WTC11 (cell line): ENCODE measurements around the gene FICD. TPM values are rescaled to one million over a fixed set of nuclear protein-coding genes. Genes with fewer than 3 reads are reported as not detected.

ENCODE experiments used
- ATAC-seq: fragments of 200-7000 bp; cut with Tn5 transposase; 2 replicates; pipeline ENCODE4 v1.10.0; 2021; ENCODE audit warnings: mild to moderate bottlenecking, moderate library complexity
- CTCF ChIA-PET: fragments of 300-600 bp; sonication (Branson Sonifier 250); formaldehyde crosslinking; loops from one replicate; lab custom pipeline; 2021; ENCODE audit warnings: antibody characterized with exemption; lab: Charles Lee
- POLR2A ChIA-PET: fragments of 350-600 bp; sonication (Branson Sonifier 250); formaldehyde crosslinking; loops from one replicate; lab custom pipeline; 2021; ENCODE audit warnings: antibody characterized with exemption; lab: Charles Lee
- DNase-seq: peaks from one replicate; pipeline ENCODE4 v3.0.0; 2021; ENCODE audit warnings: low spot score
- H3K27ac Mint-ChIP-seq: 2 replicates; pipeline ENCODE4 v1.8.0; 2021; ENCODE audit warnings: mixed read lengths
- H3K27me3 Mint-ChIP-seq: 2 replicates; pipeline ENCODE4 v1.8.0; 2021; ENCODE audit warnings: low read depth, mild to moderate bottlenecking, moderate library complexity, mixed read lengths
- H3K36me3 Mint-ChIP-seq: 2 replicates; pipeline ENCODE4 v1.8.0; 2021; ENCODE audit warnings: mixed read lengths
- H3K4me1 Mint-ChIP-seq: 2 replicates; pipeline ENCODE4 v1.8.0; 2022; ENCODE audit warnings: mixed read lengths
- H3K4me3 Mint-ChIP-seq: 2 replicates; pipeline ENCODE4 v1.8.0; 2021; ENCODE audit warnings: mild to moderate bottlenecking, moderate library complexity, mixed read lengths
- H3K9me3 Mint-ChIP-seq: 2 replicates; pipeline ENCODE4 v1.8.0; 2021; ENCODE audit warnings: mixed read lengths
- FOXP1 ChIP-seq: sonication (generic); formaldehyde crosslinking; IDR thresholded peaks from 2 replicates; pipeline ENCODE4 v1.8.0; 2022; ENCODE audit warnings: missing genetic modification reagents, mild to moderate bottlenecking, moderate library complexity, borderline replicate concordance
- IRF2 ChIP-seq: sonication (generic); formaldehyde crosslinking; IDR thresholded peaks from 2 replicates; pipeline ENCODE4 v1.8.0; 2022; ENCODE audit warnings: low read depth, missing genetic modification reagents, borderline replicate concordance
- JUN ChIP-seq: sonication (generic); formaldehyde crosslinking; IDR thresholded peaks from 2 replicates; pipeline ENCODE4 v1.8.0; 2023; ENCODE audit warnings: mild to moderate bottlenecking, missing genetic modification reagents
- KAT7 ChIP-seq: sonication (generic); formaldehyde crosslinking; IDR thresholded peaks from 2 replicates; pipeline ENCODE4 v1.8.1; 2023; ENCODE audit warnings: missing genetic modification reagents, mild to moderate bottlenecking, borderline replicate concordance
- NR2C2 ChIP-seq: sonication (generic); formaldehyde crosslinking; IDR thresholded peaks from 2 replicates; pipeline ENCODE4 v1.8.0; 2022; ENCODE audit warnings: mild to moderate bottlenecking, missing genetic modification reagents
- OVOL2 ChIP-seq: fragments of 250-450 bp; sonication (Bioruptor Pico); IDR thresholded peaks from 2 replicates; pipeline ENCODE4 v1.9.0; 2021; ENCODE audit warnings: mild to moderate bottlenecking, borderline replicate concordance
- PRRX2 ChIP-seq: fragments of 250-450 bp; sonication (Bioruptor Pico); IDR thresholded peaks from 2 replicates; pipeline ENCODE4 v1.8.0; 2021; ENCODE audit warnings: mild to moderate bottlenecking
- RORB ChIP-seq: fragments of 250-450 bp; sonication (Bioruptor Pico); IDR thresholded peaks from 2 replicates; pipeline ENCODE4 v1.9.0; 2021; ENCODE audit warnings: mild to moderate bottlenecking
- ZNF263 ChIP-seq: sonication (generic); formaldehyde crosslinking; IDR thresholded peaks from 2 replicates; pipeline ENCODE4 v1.8.1; 2022; ENCODE audit warnings: low read depth, mild to moderate bottlenecking, moderate library complexity, missing genetic modification reagents
- total RNA-seq: library from RNA; stranded (reverse); gene quantifications from 3 replicates; pipeline ENCODE4 v1.2.3, GENCODE V29; 2021
- TF ChIP-seq, protein P1 (sequence below): fragments of 200-600 bp; IDR thresholded peaks from 2 replicates; pipeline ENCODE4 v1.8.0; 2022; ENCODE audit warnings: antibody characterized with exemption
- TF ChIP-seq, protein P2 (sequence below): sonication (generic); formaldehyde crosslinking; IDR thresholded peaks from 2 replicates; pipeline ENCODE4 v1.8.0; 2023; ENCODE audit warnings: missing genetic modification reagents
- TF ChIP-seq, protein P3 (sequence below): sonication (generic); formaldehyde crosslinking; IDR thresholded peaks from 2 replicates; pipeline ENCODE4 v1.8.0; 2023; ENCODE audit warnings: mild to moderate bottlenecking, missing genetic modification reagents
- TF ChIP-seq, protein P4 (sequence below): sonication (generic); formaldehyde crosslinking; IDR thresholded peaks from 2 replicates; pipeline ENCODE4 v1.8.0; 2022; ENCODE audit warnings: missing genetic modification reagents
- TF ChIP-seq, protein P5 (sequence below): sonication (generic); formaldehyde crosslinking; IDR thresholded peaks from 2 replicates; pipeline ENCODE4 v1.8.1; 2022; ENCODE audit warnings: low read depth, mild to moderate bottlenecking, moderate library complexity, missing genetic modification reagents, borderline replicate concordance
- TF ChIP-seq, protein P6 (sequence below): sonication (generic); formaldehyde crosslinking; IDR thresholded peaks from 2 replicates; pipeline ENCODE4 v1.8.1; 2022; ENCODE audit warnings: mild to moderate bottlenecking, missing genetic modification reagents, moderate library complexity, borderline replicate concordance
- TF ChIP-seq, protein P7 (sequence below): fragments of 250-450 bp; sonication (Bioruptor Pico); IDR thresholded peaks from 2 replicates; pipeline ENCODE4 v2.1.2; 2022; ENCODE audit warnings: mild to moderate bottlenecking, moderate library complexity

FICD gene
- total RNA-seq, 1 experiment from 2014 or later: 6.3 TPM

DNA sequence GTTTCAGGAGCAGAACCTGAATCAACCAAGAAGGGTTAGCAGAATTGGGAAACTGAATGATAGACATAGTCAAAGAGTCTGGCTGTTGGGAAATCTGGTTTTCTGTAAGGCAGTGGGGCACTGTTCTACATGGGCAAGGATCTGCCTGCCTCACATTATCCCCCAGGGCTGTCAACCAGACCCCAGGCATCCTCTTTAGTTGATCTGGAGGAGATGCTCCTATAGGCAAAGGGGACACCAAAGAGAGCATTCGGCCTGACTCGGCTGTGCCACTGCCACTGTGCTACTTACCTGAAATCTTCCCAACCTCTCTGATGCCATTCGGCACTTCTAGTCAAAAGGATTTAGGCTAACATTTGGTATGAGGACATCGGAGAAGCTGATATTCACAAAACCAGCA, 51.4 kb downstream of the FICD start (continued):
- TF ChIP-seq, protein P1, sequence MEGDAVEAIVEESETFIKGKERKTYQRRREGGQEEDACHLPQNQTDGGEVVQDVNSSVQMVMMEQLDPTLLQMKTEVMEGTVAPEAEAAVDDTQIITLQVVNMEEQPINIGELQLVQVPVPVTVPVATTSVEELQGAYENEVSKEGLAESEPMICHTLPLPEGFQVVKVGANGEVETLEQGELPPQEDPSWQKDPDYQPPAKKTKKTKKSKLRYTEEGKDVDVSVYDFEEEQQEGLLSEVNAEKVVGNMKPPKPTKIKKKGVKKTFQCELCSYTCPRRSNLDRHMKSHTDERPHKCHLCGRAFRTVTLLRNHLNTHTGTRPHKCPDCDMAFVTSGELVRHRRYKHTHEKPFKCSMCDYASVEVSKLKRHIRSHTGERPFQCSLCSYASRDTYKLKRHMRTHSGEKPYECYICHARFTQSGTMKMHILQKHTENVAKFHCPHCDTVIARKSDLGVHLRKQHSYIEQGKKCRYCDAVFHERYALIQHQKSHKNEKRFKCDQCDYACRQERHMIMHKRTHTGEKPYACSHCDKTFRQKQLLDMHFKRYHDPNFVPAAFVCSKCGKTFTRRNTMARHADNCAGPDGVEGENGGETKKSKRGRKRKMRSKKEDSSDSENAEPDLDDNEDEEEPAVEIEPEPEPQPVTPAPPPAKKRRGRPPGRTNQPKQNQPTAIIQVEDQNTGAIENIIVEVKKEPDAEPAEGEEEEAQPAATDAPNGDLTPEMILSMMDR: no peak
- no peak for TF ChIP-seq KAT7 (CRISPR knock-in tag)
- TF ChIP-seq NR2C2 (CRISPR knock-in tag): no peak
- TF ChIP-seq, protein P2, sequence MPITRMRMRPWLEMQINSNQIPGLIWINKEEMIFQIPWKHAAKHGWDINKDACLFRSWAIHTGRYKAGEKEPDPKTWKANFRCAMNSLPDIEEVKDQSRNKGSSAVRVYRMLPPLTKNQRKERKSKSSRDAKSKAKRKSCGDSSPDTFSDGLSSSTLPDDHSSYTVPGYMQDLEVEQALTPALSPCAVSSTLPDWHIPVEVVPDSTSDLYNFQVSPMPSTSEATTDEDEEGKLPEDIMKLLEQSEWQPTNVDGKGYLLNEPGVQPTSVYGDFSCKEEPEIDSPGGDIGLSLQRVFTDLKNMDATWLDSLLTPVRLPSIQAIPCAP (CRISPR knock-in tag): no peak
- TF ChIP-seq, protein P3, sequence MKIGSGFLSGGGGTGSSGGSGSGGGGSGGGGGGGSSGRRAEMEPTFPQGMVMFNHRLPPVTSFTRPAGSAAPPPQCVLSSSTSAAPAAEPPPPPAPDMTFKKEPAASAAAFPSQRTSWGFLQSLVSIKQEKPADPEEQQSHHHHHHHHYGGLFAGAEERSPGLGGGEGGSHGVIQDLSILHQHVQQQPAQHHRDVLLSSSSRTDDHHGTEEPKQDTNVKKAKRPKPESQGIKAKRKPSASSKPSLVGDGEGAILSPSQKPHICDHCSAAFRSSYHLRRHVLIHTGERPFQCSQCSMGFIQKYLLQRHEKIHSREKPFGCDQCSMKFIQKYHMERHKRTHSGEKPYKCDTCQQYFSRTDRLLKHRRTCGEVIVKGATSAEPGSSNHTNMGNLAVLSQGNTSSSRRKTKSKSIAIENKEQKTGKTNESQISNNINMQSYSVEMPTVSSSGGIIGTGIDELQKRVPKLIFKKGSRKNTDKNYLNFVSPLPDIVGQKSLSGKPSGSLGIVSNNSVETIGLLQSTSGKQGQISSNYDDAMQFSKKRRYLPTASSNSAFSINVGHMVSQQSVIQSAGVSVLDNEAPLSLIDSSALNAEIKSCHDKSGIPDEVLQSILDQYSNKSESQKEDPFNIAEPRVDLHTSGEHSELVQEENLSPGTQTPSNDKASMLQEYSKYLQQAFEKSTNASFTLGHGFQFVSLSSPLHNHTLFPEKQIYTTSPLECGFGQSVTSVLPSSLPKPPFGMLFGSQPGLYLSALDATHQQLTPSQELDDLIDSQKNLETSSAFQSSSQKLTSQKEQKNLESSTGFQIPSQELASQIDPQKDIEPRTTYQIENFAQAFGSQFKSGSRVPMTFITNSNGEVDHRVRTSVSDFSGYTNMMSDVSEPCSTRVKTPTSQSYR (CRISPR knock-in tag): no peak

DNA sequence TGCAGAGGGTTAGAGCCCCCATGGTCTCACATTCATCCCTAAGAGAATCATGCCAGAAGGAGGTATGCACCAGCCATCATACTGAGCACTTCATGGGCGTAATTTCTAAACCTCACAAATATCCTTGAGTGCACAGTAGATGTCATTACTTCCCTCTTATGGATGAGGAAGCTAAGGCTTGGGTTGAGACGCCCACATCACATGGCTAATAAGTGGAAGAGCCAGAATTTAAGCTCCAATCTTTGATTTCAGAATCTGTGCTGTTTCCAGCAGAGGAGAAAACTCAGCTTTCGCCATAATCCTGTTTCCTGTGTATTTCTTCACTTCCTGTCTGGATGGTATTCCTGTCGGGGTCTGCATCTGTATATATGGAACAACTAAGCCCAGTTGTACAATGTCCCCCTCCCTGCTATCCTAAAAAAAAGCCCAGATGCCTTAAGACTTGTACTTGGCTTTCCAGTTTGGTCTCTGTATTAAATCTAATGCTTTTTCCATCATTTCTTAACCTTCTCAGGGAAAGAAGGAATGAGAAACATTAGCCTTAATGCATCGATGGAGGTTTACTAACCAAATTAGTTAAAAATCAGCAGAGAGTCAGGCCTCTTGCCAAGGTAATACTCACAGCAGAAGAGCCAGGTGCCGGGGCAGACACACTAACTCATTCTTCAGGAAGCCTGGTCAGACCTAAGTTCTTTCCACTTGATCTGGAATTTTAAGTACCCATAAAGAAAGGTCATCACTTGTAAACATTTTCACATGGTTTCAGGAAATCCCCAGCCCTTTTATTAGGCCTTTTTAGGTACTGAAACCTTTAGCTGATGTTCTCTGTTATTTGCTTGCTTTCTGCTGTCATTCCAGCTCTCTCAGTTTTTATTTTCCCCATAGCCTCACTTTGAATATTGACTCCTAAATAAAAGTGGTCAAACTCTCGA, 52.6 kb downstream of the FICD start:
- ATAC-seq: no peak
- TF ChIP-seq, protein P4, sequence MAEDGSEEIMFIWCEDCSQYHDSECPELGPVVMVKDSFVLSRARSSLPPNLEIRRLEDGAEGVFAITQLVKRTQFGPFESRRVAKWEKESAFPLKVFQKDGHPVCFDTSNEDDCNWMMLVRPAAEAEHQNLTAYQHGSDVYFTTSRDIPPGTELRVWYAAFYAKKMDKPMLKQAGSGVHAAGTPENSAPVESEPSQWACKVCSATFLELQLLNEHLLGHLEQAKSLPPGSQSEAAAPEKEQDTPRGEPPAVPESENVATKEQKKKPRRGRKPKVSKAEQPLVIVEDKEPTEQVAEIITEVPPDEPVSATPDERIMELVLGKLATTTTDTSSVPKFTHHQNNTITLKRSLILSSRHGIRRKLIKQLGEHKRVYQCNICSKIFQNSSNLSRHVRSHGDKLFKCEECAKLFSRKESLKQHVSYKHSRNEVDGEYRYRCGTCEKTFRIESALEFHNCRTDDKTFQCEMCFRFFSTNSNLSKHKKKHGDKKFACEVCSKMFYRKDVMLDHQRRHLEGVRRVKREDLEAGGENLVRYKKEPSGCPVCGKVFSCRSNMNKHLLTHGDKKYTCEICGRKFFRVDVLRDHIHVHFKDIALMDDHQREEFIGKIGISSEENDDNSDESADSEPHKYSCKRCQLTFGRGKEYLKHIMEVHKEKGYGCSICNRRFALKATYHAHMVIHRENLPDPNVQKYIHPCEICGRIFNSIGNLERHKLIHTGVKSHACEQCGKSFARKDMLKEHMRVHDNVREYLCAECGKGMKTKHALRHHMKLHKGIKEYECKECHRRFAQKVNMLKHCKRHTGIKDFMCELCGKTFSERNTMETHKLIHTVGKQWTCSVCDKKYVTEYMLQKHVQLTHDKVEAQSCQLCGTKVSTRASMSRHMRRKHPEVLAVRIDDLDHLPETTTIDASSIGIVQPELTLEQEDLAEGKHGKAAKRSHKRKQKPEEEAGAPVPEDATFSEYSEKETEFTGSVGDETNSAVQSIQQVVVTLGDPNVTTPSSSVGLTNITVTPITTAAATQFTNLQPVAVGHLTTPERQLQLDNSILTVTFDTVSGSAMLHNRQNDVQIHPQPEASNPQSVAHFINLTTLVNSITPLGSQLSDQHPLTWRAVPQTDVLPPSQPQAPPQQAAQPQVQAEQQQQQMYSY (CRISPR knock-in tag): no peak
- TF ChIP-seq, protein P5, sequence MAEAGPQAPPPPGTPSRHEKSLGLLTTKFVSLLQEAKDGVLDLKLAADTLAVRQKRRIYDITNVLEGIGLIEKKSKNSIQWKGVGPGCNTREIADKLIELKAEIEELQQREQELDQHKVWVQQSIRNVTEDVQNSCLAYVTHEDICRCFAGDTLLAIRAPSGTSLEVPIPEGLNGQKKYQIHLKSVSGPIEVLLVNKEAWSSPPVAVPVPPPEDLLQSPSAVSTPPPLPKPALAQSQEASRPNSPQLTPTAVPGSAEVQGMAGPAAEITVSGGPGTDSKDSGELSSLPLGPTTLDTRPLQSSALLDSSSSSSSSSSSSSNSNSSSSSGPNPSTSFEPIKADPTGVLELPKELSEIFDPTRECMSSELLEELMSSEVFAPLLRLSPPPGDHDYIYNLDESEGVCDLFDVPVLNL: no peak
- TF ChIP-seq, protein P2 (CRISPR knock-in tag): no peak
- TF ChIP-seq RORB (CRISPR knock-in tag) (no peak), ZNF263 (no peak), FOXP1 (no peak), PRRX2 (CRISPR knock-in tag) (no peak), JUN (CRISPR knock-in tag) (no peak), IRF2 (CRISPR knock-in tag) (no peak), OVOL2 (no peak)
- TF ChIP-seq, protein P6, sequence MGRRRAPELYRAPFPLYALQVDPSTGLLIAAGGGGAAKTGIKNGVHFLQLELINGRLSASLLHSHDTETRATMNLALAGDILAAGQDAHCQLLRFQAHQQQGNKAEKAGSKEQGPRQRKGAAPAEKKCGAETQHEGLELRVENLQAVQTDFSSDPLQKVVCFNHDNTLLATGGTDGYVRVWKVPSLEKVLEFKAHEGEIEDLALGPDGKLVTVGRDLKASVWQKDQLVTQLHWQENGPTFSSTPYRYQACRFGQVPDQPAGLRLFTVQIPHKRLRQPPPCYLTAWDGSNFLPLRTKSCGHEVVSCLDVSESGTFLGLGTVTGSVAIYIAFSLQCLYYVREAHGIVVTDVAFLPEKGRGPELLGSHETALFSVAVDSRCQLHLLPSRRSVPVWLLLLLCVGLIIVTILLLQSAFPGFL (CRISPR knock-in tag): no peak
- TF ChIP-seq, protein P7, sequence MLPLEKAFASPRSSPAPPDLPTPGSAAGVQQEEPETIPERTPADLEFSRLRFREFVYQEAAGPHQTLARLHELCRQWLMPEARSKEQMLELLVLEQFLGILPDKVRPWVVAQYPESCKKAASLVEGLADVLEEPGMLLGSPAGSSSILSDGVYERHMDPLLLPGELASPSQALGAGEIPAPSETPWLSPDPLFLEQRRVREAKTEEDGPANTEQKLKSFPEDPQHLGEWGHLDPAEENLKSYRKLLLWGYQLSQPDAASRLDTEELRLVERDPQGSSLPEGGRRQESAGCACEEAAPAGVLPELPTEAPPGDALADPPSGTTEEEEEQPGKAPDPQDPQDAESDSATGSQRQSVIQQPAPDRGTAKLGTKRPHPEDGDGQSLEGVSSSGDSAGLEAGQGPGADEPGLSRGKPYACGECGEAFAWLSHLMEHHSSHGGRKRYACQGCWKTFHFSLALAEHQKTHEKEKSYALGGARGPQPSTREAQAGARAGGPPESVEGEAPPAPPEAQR (CRISPR knock-in tag): no peak
- ChIA-PET POLR2A (no interaction called here), CTCF (interaction anchor here (1.0 to 3.9 kb wide), 3 partner anchors 50 to 52 kb away, joined by 4 to 31 read pairs (median 5); no protein-coding TSS in a partner anchor)
- Mint-ChIP-seq H3K27ac (no peak overlapping the region), H3K27me3 (no peaks in the 10 kb centered on the region), H3K9me3 (no peaks in the 10 kb centered on the region), H3K4me1 (0 out of 2 replicates have a peak, but pooled peaks cover 4% of the 10 kb centered on the region), H3K36me3 (peaks cover 54% of the 10 kb centered on the region), H3K4me3 (no peak overlapping the region)
- no peak for DNase-seq
